DMS79 treated with DMSO at 0.1 percent for 48 hours (cell line): ENCODE measurements around the gene GNG3.
"Not testable (repeated sequence)": the region's sequence is repeated elsewhere in the genome, so short reads cannot be mapped to it uniquely, and the experiment has no call there.

Experiments
- DNase-seq: peaks from one replicate; lab custom pipeline; 2025; lab: John Stamatoyannopoulos, UW

GNG3 gene

GRCh38 chr11:62687508-62688396 lies 19.7 kb upstream of the GNG3 start:
- no peak for DNase-seq

GRCh38 chr11:62688491-62688890 lies 19.0 kb upstream of the GNG3 start:
- no peak for DNase-seq

GRCh38 chr11:62689421-62690183 lies 17.9 kb upstream of the GNG3 start, which contains the start of gene LRRN4CL:
Gene LRRN4CL (minus strand): TSS chr11:62689530. CDS start chr11:62688508, 1,022 bp downstream.
- DNase-seq = no peak

GRCh38 chr11:62693624-62694023 lies 13.9 kb upstream of the GNG3 start:
- not testable (repeated sequence) for DNase-seq

- DNase-seq = peak; percentile 11
Measured at GRCh38 chr11:62694455-62695167, 12.9 kb upstream of the GNG3 start.

- DNase-seq = no peak
Measured at GRCh38 chr11:62702246-62702645, 5.2 kb upstream of the GNG3 start.

- DNase-seq = not testable (repeated sequence)
Measured at GRCh38 chr11:62703921-62704320, 3.6 kb upstream of the GNG3 start.

GRCh38 chr11:62705413-62705812 lies 2.1 kb upstream of the GNG3 start:
- peak; percentile 58 for DNase-seq

GRCh38 chr11:62705880-62706849 lies 1.3 kb upstream of the GNG3 start:
- DNase-seq = peak; percentile 94

- DNase-seq = no peak
Measured at GRCh38 chr11:62706850-62707247, 627 bp upstream of the GNG3 start.

GRCh38 chr11:62708392-62708791 lies 916 bp downstream of the GNG3 start:
- no peak for DNase-seq

GRCh38 chr11:62708793-62709192 lies 1.3 kb downstream of the GNG3 start:
- peak; percentile 73 for DNase-seq

- peak; percentile 99 for DNase-seq
Measured at GRCh38 chr11:62709247-62710000, 1.9 kb downstream of the GNG3 start.

- no peak for DNase-seq
Measured at GRCh38 chr11:62710001-62710345, 2.5 kb downstream of the GNG3 start.

- DNase-seq = no peak
Measured at GRCh38 chr11:62712276-62712812, 4.9 kb downstream of the GNG3 start.

GRCh38 chr11:62712861-62713260 lies 5.4 kb downstream of the GNG3 start:
- no peak for DNase-seq

GRCh38 chr11:62713343-62713742 lies 5.9 kb downstream of the GNG3 start:
- DNase-seq = no peak

- no peak for DNase-seq
Measured at GRCh38 chr11:62715150-62716130, 8.0 kb downstream of the GNG3 start.

GRCh38 chr11:62716206-62716605 lies 8.7 kb downstream of the GNG3 start:
- DNase-seq = no peak
